GM18909 (cell line): ENCODE results near the gene KCNJ10.

Experiments used
- ATAC-seq: cut with Tn5 transposase; IDR thresholded peaks from one replicate; pipeline ENCODE4 v1.9.1; 2021; ENCODE audit warnings: mild to moderate bottlenecking; ENCODE audit not compliant: unreplicated experiment, poor library complexity

The KCNJ10 gene

DNA sequence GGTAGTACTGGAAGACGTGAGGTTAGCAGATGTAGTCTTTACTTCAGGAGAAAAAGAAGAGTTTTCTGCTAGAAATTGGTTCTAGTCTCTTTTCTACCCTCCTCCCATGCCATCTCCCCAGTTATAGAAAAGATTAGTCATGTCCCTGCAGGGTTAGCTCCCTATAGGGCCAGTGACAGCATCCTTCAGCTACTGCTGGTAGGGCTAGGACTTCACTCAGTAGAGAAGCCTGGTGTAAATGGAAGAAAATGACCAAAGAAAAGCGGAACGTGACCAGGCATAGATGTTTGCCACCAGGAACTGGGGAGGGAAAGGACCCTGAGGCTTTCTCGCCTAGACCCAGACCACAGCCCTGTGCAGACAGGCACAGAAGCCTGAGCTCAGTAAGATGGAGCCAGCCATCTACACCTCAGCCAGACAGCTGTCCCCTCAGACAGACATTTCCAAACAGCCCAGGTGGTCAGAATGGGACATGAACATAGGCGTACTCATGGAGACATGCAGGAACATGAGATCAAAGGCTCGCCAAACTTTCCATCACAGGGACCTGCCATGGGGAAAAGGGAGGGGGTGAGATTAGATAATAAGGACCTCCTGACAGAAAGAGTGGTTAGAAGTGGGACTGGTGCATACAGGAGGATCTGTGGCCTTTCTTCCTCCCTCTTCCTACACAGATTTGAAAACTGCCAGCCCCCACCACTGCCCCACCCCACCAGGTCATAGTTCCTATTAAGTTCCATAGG lies 92.4 kb downstream of the KCNJ10 start:
- ATAC-seq: no peak

DNA sequence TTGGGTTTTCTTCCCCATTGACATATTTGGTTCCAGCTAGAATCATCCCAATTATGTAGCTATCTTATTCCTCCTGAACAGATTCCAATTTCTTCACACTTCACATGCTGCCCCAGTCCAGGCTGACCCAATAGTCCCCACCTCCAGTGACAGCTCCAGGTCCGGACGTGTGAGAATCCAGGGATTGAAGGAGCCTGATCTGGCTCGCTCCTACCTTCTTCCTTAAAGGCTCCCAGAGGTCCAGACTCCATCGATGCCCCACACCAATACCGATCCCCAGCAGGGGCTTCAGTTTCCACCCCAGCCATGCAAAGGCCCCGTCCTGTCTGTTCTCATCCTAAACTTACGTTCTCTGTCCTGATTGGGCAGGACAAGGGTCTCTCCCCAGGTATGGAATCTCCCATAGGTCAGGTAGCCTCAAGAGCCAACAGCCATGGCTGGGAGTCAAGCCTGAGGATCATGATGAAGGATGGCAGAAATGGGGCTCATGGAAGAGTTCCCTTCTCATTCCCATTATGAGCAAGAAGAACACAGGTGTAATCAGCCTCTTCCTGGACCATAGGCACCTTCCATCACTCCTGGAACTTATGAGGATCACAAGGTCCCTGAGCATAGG lies 95.5 kb downstream of the KCNJ10 start:
- no peak for ATAC-seq

DNA sequence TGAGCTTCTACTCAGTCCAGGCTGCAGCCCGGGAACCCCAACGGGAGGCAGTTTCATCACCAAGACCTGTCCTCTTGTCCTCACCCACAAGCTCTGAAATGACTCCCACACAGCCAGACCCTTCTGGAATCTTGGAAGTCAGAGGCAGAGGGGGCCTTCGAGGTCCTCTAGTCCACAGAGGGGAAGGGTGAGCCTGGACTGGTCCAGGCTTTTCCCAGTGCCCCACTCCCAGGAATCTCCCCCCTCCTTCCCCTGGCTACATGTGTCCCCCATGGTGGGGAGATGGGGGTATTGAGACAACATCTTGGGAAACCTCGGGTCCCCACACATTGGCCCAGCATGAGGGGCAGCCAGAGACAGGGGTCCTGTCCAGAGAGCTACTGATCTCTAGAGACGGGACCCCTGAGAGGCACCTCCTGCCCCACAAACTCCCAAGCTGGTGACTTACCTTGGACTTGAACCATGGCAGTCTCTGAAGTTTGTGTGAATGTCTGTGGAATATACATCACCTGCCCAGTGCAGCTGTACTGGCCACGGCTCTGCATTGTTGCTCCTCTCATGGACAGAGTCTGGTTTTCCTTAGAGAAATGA lies 96.5 kb downstream of the KCNJ10 start:
- no peak for ATAC-seq

- ATAC-seq: no peak
Observed at GRCh38 chr1:159972443-159973205, 97.3 kb downstream of the KCNJ10 start.

DNA sequence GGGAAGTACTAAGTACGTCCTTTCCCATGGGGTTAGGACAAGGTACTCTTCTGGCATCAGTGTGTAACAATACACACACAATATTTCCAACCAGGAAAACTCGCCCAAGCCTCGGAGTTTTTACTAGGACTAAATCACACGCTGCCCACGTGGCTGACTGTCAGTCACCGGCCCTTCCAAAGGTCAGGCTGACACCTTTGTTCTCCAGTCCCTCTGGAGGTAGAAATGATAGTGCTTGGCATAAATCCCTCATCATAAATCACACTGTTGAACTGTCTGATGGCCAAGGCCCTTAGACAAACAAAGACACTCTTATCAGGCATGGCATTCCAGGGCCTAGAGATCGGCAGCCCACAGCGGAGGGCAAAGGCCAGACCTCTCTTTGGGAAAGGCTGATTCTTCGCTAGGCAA lies 99.0 kb downstream of the KCNJ10 start:
- ATAC-seq: no peak

DNA sequence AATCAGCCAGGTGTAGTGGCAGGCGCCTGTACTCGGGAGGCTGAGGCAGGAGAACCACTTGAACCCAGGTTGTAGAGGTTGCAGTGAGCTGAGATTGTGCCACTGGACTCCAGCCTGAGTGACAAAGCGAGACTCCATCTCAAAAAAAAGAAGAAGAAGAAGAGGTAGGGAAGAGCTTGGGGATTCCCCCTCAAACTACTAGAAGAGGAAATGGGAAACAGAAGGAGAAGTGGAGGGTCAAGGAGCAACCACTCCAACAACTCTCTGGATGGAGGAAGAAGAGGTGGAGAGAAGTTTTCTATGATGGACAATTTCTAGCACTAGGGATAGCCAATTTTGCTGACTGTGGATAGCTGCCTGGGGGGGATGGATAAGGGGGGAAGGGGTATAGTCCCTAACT lies 101.1 kb downstream of the KCNJ10 start:
- ATAC-seq: no peak

GRCh38 chr1:159965263-159965662 lies 104.7 kb downstream of the KCNJ10 start:
- no peak for ATAC-seq

DNA sequence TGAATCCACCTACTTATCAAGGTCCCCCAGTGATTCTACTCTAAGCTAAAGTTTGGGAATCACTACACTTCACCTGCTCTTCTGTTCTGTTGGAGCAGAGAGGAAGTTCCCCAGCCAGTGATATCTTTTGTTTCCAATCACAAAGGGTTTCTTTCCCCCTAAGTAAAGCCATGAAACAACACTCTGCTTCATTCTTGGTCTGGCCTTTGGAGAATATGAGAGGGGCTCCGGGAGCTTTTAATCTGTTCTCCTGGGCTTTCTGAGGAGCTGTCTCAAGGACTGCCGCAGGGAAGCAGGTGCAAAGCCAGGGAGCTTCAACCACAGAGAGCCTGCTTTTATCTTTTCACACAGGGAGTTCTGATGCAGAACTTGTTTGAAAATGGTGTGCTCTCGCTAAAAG lies 105.8 kb downstream of the KCNJ10 start:
- ATAC-seq: no peak

- ATAC-seq: no peak
Observed at GRCh38 chr1:159962176-159962575, 107.8 kb downstream of the KCNJ10 start.

DNA sequence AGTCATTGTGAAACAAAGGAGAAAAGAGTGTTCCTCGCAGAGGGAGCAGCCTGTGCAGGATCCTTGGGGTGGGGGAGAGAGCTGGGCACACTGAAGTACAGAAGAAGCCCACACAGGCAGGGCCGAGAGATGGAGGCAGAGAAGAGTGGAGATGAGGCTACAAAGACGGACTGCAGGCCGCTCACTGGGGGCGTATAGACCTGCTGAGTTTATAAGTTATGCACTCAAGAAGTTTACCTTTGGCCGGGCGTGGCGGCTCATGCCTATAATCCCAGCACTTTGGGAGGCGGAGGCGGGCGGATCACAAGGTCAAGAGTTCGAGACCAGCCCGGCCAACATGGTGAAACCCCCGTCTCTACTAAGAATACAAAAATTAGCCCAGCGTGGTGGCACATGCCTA lies 108.3 kb downstream of the KCNJ10 start:
- ATAC-seq: no peak

DNA sequence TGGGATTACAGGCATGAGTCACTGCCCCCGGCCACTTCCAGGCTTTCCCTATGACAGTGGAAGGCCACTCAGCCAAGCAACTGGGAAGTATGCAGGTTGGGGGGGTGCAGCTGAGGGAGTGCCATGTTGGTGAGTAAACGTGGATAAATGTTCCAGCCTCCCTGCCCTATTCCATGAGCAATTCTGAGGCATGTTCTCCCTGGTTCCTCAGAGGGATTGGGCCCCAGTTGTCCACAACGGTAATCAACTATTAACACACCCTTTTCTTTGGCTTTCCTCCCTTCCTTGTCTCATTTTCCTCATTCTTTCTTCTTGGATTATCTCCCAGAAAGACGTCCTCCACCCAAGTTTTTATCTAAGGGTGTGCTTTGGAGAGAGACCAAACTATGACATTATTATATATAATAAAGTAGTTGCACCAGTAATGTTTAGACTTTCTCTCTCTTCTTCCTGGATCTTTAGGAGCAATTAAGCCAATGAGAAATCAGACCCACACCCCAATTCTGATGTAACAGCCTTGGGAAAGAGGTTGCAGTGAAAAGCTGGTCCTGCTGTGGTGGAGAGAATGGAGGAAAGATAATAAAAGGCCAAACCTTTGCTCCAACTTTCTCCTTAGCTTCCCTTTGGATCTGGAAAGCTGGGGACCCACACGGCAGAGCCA lies 109.1 kb downstream of the KCNJ10 start:
- no peak for ATAC-seq

- no peak for ATAC-seq
Observed at GRCh38 chr1:159959451-159959850, 110.5 kb downstream of the KCNJ10 start.

- no peak for ATAC-seq
Observed at GRCh38 chr1:159958719-159959380, 111.1 kb downstream of the KCNJ10 start.

DNA sequence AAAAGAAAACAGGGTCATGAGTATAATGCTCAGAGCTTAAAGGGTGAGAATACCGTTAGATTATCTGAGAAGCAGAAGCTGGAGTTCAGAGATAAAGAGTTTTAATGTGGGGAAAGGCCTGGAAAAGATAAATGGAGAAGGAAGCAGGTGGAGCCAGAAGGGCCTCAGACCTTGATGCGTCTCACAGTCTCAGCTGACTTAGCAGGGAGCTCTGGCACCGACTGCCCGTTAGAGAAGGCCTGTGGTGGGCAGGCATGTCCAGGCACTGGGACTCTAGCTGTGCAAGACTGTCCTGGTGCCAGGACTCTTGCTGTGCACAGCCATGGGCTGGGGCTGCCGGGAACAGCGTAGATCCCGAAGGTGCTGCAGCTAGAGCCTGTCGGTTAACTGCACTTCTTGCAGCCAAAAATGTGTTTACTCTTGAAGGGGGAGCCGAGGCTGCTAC lies 112.1 kb downstream of the KCNJ10 start:
- no peak for ATAC-seq

DNA sequence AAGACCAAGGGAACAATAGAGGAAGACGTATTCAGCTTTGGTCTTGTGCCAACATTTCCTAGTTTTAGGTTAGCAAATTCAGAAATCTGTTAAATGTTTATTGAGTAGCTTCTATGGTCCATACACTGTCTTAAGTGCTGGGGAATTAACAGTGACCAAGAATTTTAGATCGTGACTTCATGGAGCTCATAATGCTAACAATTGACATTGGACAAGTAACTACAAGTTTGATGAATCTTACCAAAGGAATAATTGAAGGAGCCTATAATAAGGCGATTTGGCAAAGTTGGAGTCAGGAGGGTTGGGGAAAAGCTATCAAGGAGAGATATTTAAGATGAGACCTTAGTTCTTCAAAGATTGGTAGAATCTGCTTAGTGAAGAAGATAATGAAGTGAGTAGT lies 114.5 kb downstream of the KCNJ10 start:
- ATAC-seq: no peak

DNA sequence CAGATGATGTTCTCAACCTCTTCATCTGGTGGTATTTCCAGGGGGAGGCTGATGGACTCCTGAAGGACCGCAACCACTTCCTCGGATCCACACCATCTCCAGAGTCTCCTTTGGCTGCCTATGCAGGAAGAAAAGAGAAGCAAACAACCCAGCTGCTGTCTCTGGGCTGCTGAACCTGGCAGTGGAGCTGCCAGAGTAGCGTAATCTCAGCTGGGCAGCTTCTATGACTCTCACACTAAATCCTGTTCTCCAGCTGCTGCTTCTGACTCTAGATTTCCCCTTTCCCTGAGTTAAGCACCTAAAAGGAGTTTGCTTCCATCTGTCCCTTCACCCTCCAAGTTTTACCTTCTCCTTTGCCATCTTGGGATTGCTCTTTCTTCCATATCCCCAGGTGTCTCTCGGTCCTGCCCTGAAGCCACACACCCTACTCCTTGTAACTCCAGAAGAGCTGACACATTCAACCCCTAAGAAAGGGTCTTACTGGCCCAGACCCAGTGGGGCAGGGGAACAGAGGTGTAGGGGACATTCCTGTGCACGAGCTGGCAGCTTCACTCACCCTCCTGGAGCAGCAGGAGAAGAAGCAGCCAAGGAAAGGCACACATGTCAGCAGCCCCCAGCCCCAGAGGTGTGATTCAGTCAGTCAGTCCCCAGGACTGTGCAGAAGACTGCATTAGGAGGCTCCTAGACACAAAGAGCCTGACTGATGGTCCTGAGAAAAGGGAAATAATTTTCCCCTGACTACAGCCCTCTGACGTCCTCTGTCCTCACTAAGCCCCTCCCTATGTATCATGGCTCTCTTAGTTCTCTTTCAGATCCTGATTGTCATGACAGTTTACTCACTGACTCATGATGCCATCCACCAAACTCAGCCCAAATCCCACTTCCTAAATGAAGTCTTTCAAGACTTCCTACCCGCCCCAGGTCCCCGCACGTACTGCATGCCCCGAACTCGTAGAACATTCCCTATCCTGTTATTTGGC lies 116.1 kb downstream of the KCNJ10 start, which contains the start of gene SLAMF9:
Gene SLAMF9, minus strand, starts transcription at position 702 of the 980 bp plus-strand sequence. Its CDS starts 100 bp downstream, at position 602.
- ATAC-seq: no peak

GRCh38 chr1:159952932-159953331 lies 117.0 kb downstream of the KCNJ10 start:
- no peak for ATAC-seq

DNA sequence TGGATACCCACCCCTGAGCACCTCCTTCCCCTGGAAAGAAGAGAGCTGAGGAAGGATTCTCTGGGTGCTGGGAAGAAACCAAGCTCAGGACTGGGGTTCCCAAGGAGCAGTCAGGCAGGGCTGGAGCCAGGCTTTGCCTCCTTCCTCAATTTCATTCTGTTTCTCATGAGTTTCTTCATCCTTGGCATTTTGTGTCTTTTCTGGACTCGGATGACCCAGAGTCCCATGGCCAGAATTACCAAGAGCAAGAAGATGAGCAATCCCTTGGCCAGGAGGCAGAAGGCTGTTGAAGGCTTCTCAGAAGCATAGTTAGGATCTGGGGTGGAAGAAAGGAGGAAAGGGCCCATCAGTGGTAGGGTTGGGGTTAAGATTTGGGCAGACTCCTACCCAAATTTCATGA lies 118.4 kb downstream of the KCNJ10 start:
- no peak for ATAC-seq

GRCh38 chr1:159951016-159951415 lies 118.9 kb downstream of the KCNJ10 start:
- ATAC-seq: no peak
